Activated CD4-positive, alpha-beta memory T cell treated with anti-CD3 and anti-CD28 coated beads, Interleukin-2, amount 10 ng/mL, durations not matched to agents 7 days and 5 days (primary cell): Measurements from ENCODE around the gene CDC14A. TPM values are rescaled to one million over a fixed set of nuclear protein-coding genes. Genes with fewer than 3 reads are reported as not detected.
"Not testable (repeated sequence)": the region's sequence is repeated elsewhere in the genome, so short reads cannot be mapped to it uniquely, and the experiment has no call there.

Experiments
- CTCF ChIA-PET: fragments of 350-600 bp; sonication (Branson Sonifier 250); formaldehyde crosslinking; loops from one replicate; lab custom pipeline; 2021; ENCODE audit warnings: antibody characterized with exemption, inconsistent platforms; lab: Charles Lee
- POLR2A ChIA-PET: fragments of 350-600 bp; sonication (Branson Sonifier 250); formaldehyde crosslinking; loops from one replicate; lab custom pipeline; 2021; ENCODE audit warnings: antibody characterized with exemption; lab: Charles Lee
- DNase-seq: peaks from one replicate; pipeline ENCODE4 v3.0.0-alpha.2; 2020
- H3K27ac Mint-ChIP-seq: one replicate; pipeline ENCODE4 v1.8.0; 2021; ENCODE audit warnings: mild to moderate bottlenecking, mixed read lengths
- H3K27me3 Mint-ChIP-seq: one replicate; pipeline ENCODE4 v1.8.0; 2021; ENCODE audit warnings: mixed read lengths
- H3K36me3 Mint-ChIP-seq: one replicate; pipeline ENCODE4 v1.8.0; 2021; ENCODE audit warnings: low read depth, mixed read lengths
- H3K4me1 Mint-ChIP-seq: one replicate; pipeline ENCODE4 v1.8.0; 2021; ENCODE audit warnings: mixed read lengths
- H3K4me3 Mint-ChIP-seq: one replicate; pipeline ENCODE4 v1.8.0; 2021; ENCODE audit warnings: mild to moderate bottlenecking, mixed read lengths
- H3K9me3 Mint-ChIP-seq: one replicate; pipeline ENCODE4 v1.8.0; 2021; ENCODE audit warnings: mixed read lengths
- total RNA-seq, 2 experiments: library from RNA; stranded (reverse); gene quantifications; one replicate each; pipeline ENCODE4 v1.2.3, GENCODE V29; 2021

CDC14A gene
- total RNA-seq, 2 experiments from 2014 or later = 41.8 to 44.9 TPM

- DNase-seq = no peak
- no peak overlapping the region for H3K4me3 Mint-ChIP-seq
- POLR2A ChIA-PET = interaction anchor here (1.7 kb wide), 1 partner anchor 56 kb away, joined by 4 read pairs; the partner anchor contains the start of gene RTCA
- H3K4me1 Mint-ChIP-seq = peaks cover 9% of the 10 kb centered on the region
- H3K9me3 Mint-ChIP-seq = peaks cover 10% of the 10 kb centered on the region
- H3K27me3 Mint-ChIP-seq = no peaks in the 10 kb centered on the region
- CTCF ChIA-PET = interaction anchor here (0.6 kb wide), 1 partner anchor 271 kb away, joined by 4 read pairs; no protein-coding TSS in a partner anchor
- no peak overlapping the region for H3K27ac Mint-ChIP-seq
- peaks cover 8% of the 10 kb centered on the region for H3K36me3 Mint-ChIP-seq
These were observed 29.7 kb upstream of the CDC14A start for GRCh38 chr1:100322436-100323211.

- Mint-ChIP-seq H3K27me3 (no peaks in the 10 kb centered on the region), H3K27ac (no peak overlapping the region), H3K4me1 (peaks cover 9% of the 10 kb centered on the region), H3K4me3 (no peak overlapping the region), H3K36me3 (peaks cover 6% of the 10 kb centered on the region), H3K9me3 (peaks cover 10% of the 10 kb centered on the region)
- CTCF ChIA-PET = no interaction called here
- DNase-seq = no peak
- POLR2A ChIA-PET = interaction anchor here (0.7 to 1.7 kb wide), 2 partner anchors 57 to 738 kb away, joined by 3 to 4 read pairs; partner anchors contain the start of gene RTCA
These were observed 28.7 kb upstream of the CDC14A start for GRCh38 chr1:100323419-100324106.

- Mint-ChIP-seq H3K27ac (no peak overlapping the region), H3K4me1 (peaks cover 9% of the 10 kb centered on the region), H3K9me3 (peaks cover 2% of the 10 kb centered on the region), H3K36me3 (no peaks in the 10 kb centered on the region), H3K4me3 (no peak overlapping the region), H3K27me3 (no peaks in the 10 kb centered on the region)
- ChIA-PET CTCF (no interaction called here), POLR2A (no interaction called here)
- DNase-seq = no peak
These were observed 26.6 kb upstream of the CDC14A start for GRCh38 chr1:100325415-100326324.

GRCh38 chr1:100326325-100326670 lies 26.0 kb upstream of the CDC14A start:
- H3K27ac Mint-ChIP-seq, H3K4me1 Mint-ChIP-seq, CTCF ChIA-PET: not testable (repeated sequence)

GRCh38 chr1:100328133-100328532 lies 24.2 kb upstream of the CDC14A start:
- CTCF ChIA-PET = no interaction called here
- Mint-ChIP-seq H3K27me3 (no peaks in the 10 kb centered on the region), H3K9me3 (no peaks in the 10 kb centered on the region), H3K27ac (no peak overlapping the region), H3K36me3 (no peaks in the 10 kb centered on the region), H3K4me1 (peaks cover under 1% of the 10 kb centered on the region), H3K4me3 (no peak overlapping the region)
- POLR2A ChIA-PET = no interaction called here
- DNase-seq = no peak

More at GRCh38 chr1:100326325-100326670, 26.0 kb upstream of the CDC14A start:
- H3K27me3 Mint-ChIP-seq, H3K4me3 Mint-ChIP-seq, POLR2A ChIA-PET, H3K36me3 Mint-ChIP-seq, H3K9me3 Mint-ChIP-seq, DNase-seq: not testable (repeated sequence)

- H3K4me1 Mint-ChIP-seq, POLR2A ChIA-PET, DNase-seq, H3K9me3 Mint-ChIP-seq, H3K27me3 Mint-ChIP-seq, H3K36me3 Mint-ChIP-seq, CTCF ChIA-PET, H3K4me3 Mint-ChIP-seq, H3K27ac Mint-ChIP-seq: not testable (repeated sequence)
These were observed 21.2 kb upstream of the CDC14A start for GRCh38 chr1:100331146-100331545.

GRCh38 chr1:100332331-100332730 lies 20.0 kb upstream of the CDC14A start:
- H3K9me3 Mint-ChIP-seq = no peaks in the 10 kb centered on the region
- no peaks in the 10 kb centered on the region for H3K36me3 Mint-ChIP-seq
- no peaks in the 10 kb centered on the region for H3K27me3 Mint-ChIP-seq
- POLR2A ChIA-PET = no interaction called here
- H3K27ac Mint-ChIP-seq = no peak overlapping the region
- H3K4me3 Mint-ChIP-seq = no peak overlapping the region
- no peak for DNase-seq
- CTCF ChIA-PET = no interaction called here
- H3K4me1 Mint-ChIP-seq = no peaks in the 10 kb centered on the region

GRCh38 chr1:100335436-100335835 lies 16.9 kb upstream of the CDC14A start:
- no peak for DNase-seq
- Mint-ChIP-seq H3K4me1 (no peaks in the 10 kb centered on the region), H3K4me3 (no peak overlapping the region), H3K27me3 (peaks cover 6% of the 10 kb centered on the region), H3K9me3 (no peaks in the 10 kb centered on the region), H3K36me3 (no peaks in the 10 kb centered on the region), H3K27ac (no peak overlapping the region)
- ChIA-PET CTCF (no interaction called here), POLR2A (no interaction called here)

- CTCF ChIA-PET, H3K27ac Mint-ChIP-seq: not testable (repeated sequence)
These were observed 14.4 kb upstream of the CDC14A start for GRCh38 chr1:100337878-100338277.

GRCh38 chr1:100339735-100340134 lies 12.6 kb upstream of the CDC14A start:
- POLR2A ChIA-PET = not testable (repeated sequence)

More at GRCh38 chr1:100337878-100338277, 14.4 kb upstream of the CDC14A start:
- H3K4me3 Mint-ChIP-seq, DNase-seq, H3K9me3 Mint-ChIP-seq, POLR2A ChIA-PET, H3K27me3 Mint-ChIP-seq, H3K36me3 Mint-ChIP-seq, H3K4me1 Mint-ChIP-seq: not testable (repeated sequence)

GRCh38 chr1:100340494-100340893 lies 11.8 kb upstream of the CDC14A start:
- Mint-ChIP-seq H3K4me1 (no peaks in the 10 kb centered on the region), H3K9me3 (no peaks in the 10 kb centered on the region), H3K4me3 (no peak overlapping the region), H3K27me3 (peaks cover 8% of the 10 kb centered on the region), H3K36me3 (no peaks in the 10 kb centered on the region), H3K27ac (no peak overlapping the region)
- no peak for DNase-seq
- CTCF ChIA-PET = no interaction called here
- POLR2A ChIA-PET = no interaction called here

More at GRCh38 chr1:100339735-100340134, 12.6 kb upstream of the CDC14A start:
- H3K36me3 Mint-ChIP-seq, DNase-seq, H3K9me3 Mint-ChIP-seq, H3K4me3 Mint-ChIP-seq, H3K4me1 Mint-ChIP-seq, H3K27ac Mint-ChIP-seq, H3K27me3 Mint-ChIP-seq: not testable (repeated sequence)
- CTCF ChIA-PET = interaction anchor here (0.7 kb wide), 1 partner anchor 159 kb away, joined by 3 read pairs; no protein-coding TSS in a partner anchor

GRCh38 chr1:100342348-100342747 lies 10.0 kb upstream of the CDC14A start:
- no peak for DNase-seq
- H3K9me3 Mint-ChIP-seq = no peaks in the 10 kb centered on the region
- no peaks in the 10 kb centered on the region for H3K36me3 Mint-ChIP-seq
- ChIA-PET POLR2A (interaction anchor here (0.9 to 1.3 kb wide), 3 partner anchors 10 to 98 kb away, joined by 3 to 4 read pairs (median 3); partner anchors contain the start of gene CDC14A), CTCF (no interaction called here)
- peaks cover 8% of the 10 kb centered on the region for H3K27me3 Mint-ChIP-seq
- H3K4me3 Mint-ChIP-seq = no peak overlapping the region
- H3K27ac Mint-ChIP-seq = no peak overlapping the region
- H3K4me1 Mint-ChIP-seq = no peaks in the 10 kb centered on the region
